Measurements from ENCODE around the gene ISCU.

The ISCU gene

DNA sequence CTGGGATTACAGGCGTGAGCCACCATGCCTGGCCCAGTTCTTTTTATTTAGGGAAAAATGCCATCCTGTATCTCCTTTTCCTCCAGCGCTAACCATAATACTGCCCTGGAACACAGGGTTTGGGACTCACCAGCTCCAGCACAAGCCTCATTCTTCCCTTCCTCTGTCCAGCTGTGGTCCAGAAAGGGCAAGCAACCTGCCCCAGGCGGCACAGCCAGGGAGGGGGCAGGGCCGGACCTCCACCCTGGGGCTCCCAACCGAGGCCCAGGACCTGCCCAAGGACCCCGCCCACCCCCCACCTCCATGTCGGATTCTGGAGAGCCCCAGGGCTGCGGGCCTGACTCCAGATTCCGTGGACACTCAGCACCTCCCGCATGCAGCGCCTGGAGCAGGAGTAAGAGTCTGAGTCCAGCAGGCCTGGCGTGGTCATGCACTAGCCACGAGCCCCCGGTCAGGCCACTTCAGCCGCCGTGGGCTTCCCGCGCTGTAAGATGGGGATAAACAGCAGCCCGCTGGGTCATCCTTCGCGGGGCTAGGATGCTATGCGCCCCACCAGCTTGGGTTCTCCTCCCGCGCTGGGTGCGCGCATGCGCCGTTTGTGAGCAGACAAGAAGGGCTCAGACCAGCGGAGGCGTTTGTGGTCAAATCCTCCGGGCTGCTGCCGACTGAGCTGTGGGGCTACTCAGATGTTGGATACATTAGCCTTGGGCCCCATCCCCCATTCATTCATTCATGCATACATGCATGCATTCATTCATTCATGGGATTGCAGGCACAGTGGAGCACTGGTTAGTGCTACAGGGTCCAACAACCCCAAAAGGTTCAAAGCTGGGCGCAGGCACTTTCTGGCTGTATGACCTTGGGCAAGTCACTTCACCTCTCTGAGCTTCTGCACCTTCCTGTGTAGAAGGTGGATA is 19.2 kb downstream of the ISCU start:
- H3K27ac ChIP-seq = no peak overlapping the region
- no peak overlapping the region for H3K4me3 ChIP-seq (ENCODE audit: low read depth, low read length)
- no peak for DNase-seq
- TF ChIP-seq, protein P1, sequence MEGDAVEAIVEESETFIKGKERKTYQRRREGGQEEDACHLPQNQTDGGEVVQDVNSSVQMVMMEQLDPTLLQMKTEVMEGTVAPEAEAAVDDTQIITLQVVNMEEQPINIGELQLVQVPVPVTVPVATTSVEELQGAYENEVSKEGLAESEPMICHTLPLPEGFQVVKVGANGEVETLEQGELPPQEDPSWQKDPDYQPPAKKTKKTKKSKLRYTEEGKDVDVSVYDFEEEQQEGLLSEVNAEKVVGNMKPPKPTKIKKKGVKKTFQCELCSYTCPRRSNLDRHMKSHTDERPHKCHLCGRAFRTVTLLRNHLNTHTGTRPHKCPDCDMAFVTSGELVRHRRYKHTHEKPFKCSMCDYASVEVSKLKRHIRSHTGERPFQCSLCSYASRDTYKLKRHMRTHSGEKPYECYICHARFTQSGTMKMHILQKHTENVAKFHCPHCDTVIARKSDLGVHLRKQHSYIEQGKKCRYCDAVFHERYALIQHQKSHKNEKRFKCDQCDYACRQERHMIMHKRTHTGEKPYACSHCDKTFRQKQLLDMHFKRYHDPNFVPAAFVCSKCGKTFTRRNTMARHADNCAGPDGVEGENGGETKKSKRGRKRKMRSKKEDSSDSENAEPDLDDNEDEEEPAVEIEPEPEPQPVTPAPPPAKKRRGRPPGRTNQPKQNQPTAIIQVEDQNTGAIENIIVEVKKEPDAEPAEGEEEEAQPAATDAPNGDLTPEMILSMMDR (IDR thresholded peaks at IDR 0.05; ENCODE audit: low read depth, low read length, missing control alignments) = no peak
- H3K27me3 ChIP-seq (replicated peaks) = no peaks in the 10 kb centered on the region
- H3K36me3 ChIP-seq (replicated peaks) = no peaks in the 10 kb centered on the region
- in situ Hi-C loops (cut with HindIII; ENCODE audit: low pct_ligation_motif_present, low sequenced_read_pairs) = no loop called here

- no peak for DNase-seq
- H3K27ac ChIP-seq = no peak overlapping the region
- no peak overlapping the region for H3K4me3 ChIP-seq (ENCODE audit: low read depth, low read length)
- TF ChIP-seq, protein P1 (IDR thresholded peaks at IDR 0.05; ENCODE audit: low read depth, low read length, missing control alignments) = no peak
- H3K36me3 ChIP-seq (replicated peaks) = no peaks in the 10 kb centered on the region
- in situ Hi-C loops (cut with HindIII; ENCODE audit: low pct_ligation_motif_present, low sequenced_read_pairs) = no loop called here
- no peaks in the 10 kb centered on the region for H3K27me3 ChIP-seq (replicated peaks)
Measured at GRCh38 chr12:108582509-108582908, 20.1 kb downstream of the ISCU start.

DNA sequence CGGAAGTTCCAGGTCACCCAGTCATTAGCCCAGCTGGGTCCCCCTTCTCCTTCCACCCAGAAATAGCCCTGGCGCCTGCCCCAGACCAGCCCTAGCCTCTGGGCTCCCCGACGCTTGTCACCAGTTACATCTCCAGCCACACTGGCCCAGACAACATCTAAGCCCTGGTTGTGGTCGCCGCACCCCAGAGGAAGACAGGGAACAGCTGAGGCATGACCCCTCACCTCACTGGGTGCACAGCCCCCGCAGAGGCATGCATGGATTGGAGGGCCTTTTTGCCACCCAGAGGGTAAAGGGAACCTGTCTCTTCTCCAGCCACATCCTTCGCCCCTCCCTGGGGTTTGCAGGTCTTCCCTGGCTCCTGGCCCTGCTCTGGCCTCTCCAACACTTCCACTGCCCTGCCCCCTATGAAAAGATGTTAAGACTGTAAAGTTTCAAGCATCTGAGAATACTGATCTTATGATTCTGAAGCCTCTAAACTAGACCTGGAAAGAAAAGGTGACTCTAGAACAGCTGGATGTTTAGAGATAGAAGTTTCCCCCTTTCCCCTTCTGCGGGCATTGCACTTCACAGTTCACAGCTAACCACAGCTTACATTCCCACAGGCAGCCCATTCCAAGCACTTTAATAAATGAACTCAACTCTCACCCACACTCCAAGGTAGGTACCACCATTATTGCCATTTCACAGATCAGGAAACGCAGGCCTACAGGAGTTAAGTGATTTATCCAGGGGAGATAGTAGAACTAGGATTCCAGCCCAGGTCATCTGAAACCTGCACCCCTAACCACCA is 20.8 kb downstream of the ISCU start:
- TF ChIP-seq, protein P1 (IDR thresholded peaks at IDR 0.05; ENCODE audit: low read depth, low read length, missing control alignments) = no peak
- no peak overlapping the region for H3K27ac ChIP-seq
- no peaks in the 10 kb centered on the region for H3K27me3 ChIP-seq (replicated peaks)
- no peak for DNase-seq
- H3K4me3 ChIP-seq (ENCODE audit: low read depth, low read length) = no peak overlapping the region
- in situ Hi-C loops (cut with HindIII; ENCODE audit: low pct_ligation_motif_present, low sequenced_read_pairs) = no loop called here
- no peaks in the 10 kb centered on the region for H3K36me3 ChIP-seq (replicated peaks)

- Histone ChIP-seq H3K27ac (no peak overlapping the region), H3K27me3 (replicated peaks) (no peaks in the 10 kb centered on the region), H3K4me3 (ENCODE audit: low read depth, low read length) (no peak overlapping the region), H3K36me3 (replicated peaks) (no peaks in the 10 kb centered on the region)
- in situ Hi-C loops (cut with HindIII; ENCODE audit: low pct_ligation_motif_present, low sequenced_read_pairs) = no loop called here
- TF ChIP-seq, protein P1 (IDR thresholded peaks at IDR 0.05; ENCODE audit: low read depth, low read length, missing control alignments) = no peak
- DNase-seq = no peak
Measured at GRCh38 chr12:108583991-108584390, 21.6 kb downstream of the ISCU start.

- in situ Hi-C loops (cut with HindIII; ENCODE audit: low pct_ligation_motif_present, low sequenced_read_pairs) = no loop called here
- H3K4me3 ChIP-seq (ENCODE audit: low read depth, low read length) = no peak overlapping the region
- TF ChIP-seq, protein P1 (IDR thresholded peaks at IDR 0.05; ENCODE audit: low read depth, low read length, missing control alignments) = no peak
- no peaks in the 10 kb centered on the region for H3K27me3 ChIP-seq (replicated peaks)
- no peak for DNase-seq
- no peak overlapping the region for H3K27ac ChIP-seq
- H3K36me3 ChIP-seq (replicated peaks) = no peaks in the 10 kb centered on the region
Measured at GRCh38 chr12:108584456-108585065, 22.2 kb downstream of the ISCU start.

All from brain microvascular endothelial cell (primary cell).